Esophagus squamous epithelium (tissue), 5 donors: ENCODE results near the gene TRIM69. TPM values are rescaled to one million over a fixed set of nuclear protein-coding genes. Genes with fewer than 3 reads are reported as not detected.
A peak's percentile ranks its signal among the peaks of the same experiment; 100 is the strongest.
"Not testable (repeated sequence)": the region's sequence is repeated elsewhere in the genome, so short reads cannot be mapped to it uniquely, and the experiment has no call there.

Experiments used
- DNase-seq: peaks from one replicate; lab custom pipeline; 2025; lab: John Stamatoyannopoulos, UW
- H3K27ac ChIP-seq, 4 donors: fragments of 200-600 bp; sonication (generic); one replicate each; pipeline ENCODE4 v1.5.1; 2016 to 2019; ENCODE audit warnings: mild to moderate bottlenecking in 1 of 4
- H3K27me3 ChIP-seq, 4 donors: fragments of 200-600 bp; sonication (generic); 1 replicate in 3 of 4; 2 replicates in 1 of 4; pipeline versions ENCODE4 v1.5.1 to v1.6.0; 2017 to 2021; ENCODE audit warnings: antibody characterized with exemption in 1 of 4
- H3K36me3 ChIP-seq, 3 donors: fragments of 200-600 bp; sonication (generic); one replicate each; pipeline ENCODE4 v1.5.1; 2016 to 2019
- H3K4me1 ChIP-seq, 3 donors: fragments of 200-600 bp; sonication (generic); one replicate each; pipeline ENCODE4 v1.5.1; 2017 to 2019
- H3K4me3 ChIP-seq, 4 donors: fragments of 200-600 bp; sonication (generic); 1 replicate in 3 of 4; 2 replicates in 1 of 4; pipeline ENCODE4 v1.5.1; 2016 to 2019; ENCODE audit warnings: mild to moderate bottlenecking in 2 of 4, moderate library complexity in 1 of 4
- H3K9me3 ChIP-seq, 3 donors: fragments of 200-600 bp; sonication (generic); one replicate each; pipeline ENCODE4 v1.5.1; 2016 to 2019
- POLR2A ChIP-seq, 4 donors: fragments of 450-650 bp; IDR thresholded peaks; one replicate each; pipeline ENCODE4 v1.6.1; 2017; ENCODE audit warnings: antibody characterized with exemption in 4 of 4, mild to moderate bottlenecking in 4 of 4, moderate library complexity in 3 of 4
- WGBS, 2 donors: methylation state at CpG; one replicate each; pipeline ENCODE4 v1.1.5; 2018; 5-methylcytosine and 5-hydroxymethylcytosine counted together
- intact Hi-C: fragments of 100-400 bp; cut with DNase I; formaldehyde crosslinking; loops from one replicate; pipeline ENCODE4 v1.15.0; 2022
- total RNA-seq, 4 donors: library from RNA; depleted of rRNA; stranded (reverse); fragments of >200 nt; gene quantifications; one replicate each; pipeline ENCODE4 v1.1.0, GENCODE V29; 2016
- TF ChIP-seq, protein P1 (sequence below), 6 experiments: fragments of 450-650 bp in 4 of 6; fragments of 200-600 bp in 2 of 6; sonication (generic) in 2 of 6; IDR thresholded peaks; one replicate each; pipeline ENCODE4 v1.5.1; 2016 to 2019; ENCODE audit warnings: antibody characterized with exemption in 6 of 6, mild to moderate bottlenecking in 4 of 6, moderate library complexity in 4 of 6
- donor health status: DM: yes; HTN: yes; CAD: no.

TRIM69 gene, protein sequence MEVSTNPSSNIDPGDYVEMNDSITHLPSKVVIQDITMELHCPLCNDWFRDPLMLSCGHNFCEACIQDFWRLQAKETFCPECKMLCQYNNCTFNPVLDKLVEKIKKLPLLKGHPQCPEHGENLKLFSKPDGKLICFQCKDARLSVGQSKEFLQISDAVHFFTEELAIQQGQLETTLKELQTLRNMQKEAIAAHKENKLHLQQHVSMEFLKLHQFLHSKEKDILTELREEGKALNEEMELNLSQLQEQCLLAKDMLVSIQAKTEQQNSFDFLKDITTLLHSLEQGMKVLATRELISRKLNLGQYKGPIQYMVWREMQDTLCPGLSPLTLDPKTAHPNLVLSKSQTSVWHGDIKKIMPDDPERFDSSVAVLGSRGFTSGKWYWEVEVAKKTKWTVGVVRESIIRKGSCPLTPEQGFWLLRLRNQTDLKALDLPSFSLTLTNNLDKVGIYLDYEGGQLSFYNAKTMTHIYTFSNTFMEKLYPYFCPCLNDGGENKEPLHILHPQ
- 10 to 100 TPM in 3 of 4 donors, 1 to 10 TPM in 1; 9.4 to 13.6 (median 11.1) TPM for total RNA-seq

DNA sequence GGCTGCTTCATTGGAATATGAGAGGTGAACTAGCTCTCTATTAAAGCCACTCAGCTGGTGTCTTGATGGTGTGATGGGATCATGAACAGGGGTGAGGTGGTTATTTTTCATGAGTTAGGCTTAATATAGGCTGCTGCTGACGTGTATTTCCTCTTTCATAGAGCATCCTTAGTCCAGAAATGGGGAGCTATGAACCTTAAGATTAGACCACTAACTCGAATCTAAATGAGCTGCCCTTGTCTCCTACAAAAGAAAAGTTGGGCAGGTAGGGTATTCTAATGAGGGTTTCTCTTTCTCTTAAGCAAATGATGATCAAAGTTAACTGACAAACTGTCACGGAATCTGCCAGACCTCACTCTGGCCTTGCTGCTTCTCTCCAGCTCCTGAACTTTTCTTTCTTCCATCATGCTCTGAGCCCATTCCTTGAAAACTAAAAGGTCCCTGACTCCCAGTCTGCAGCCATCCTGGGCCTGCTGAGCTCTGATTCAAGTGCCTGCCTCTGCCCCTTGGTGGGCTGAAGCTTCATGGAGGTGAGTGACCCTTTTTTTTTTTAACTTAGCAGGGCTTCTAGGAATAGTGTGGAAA, at the start of gene TRIM69:
Gene TRIM69 (plus strand): TSS at position 348 of the 585 bp plus-strand sequence. CDS start 177 bp downstream, at position 525.
- DNase-seq, result no peak
- Histone ChIP-seq H3K9me3 (no peaks in the 10 kb centered on the region), H3K36me3 (peaks cover 0 to 13% (median 0%) of the 10 kb centered on the region in 3 donors), H3K4me3 (peak within 1 kb of the TSS in 1 of 4 donors; percentile 3), H3K27me3 (no peaks in the 10 kb centered on the region), H3K27ac (peak within 1 kb of the TSS; percentile 32 to 79 (median 66)), H3K4me1 (peaks cover 0 to 22% (median 8%) of the 10 kb centered on the region in 3 donors)
- intact Hi-C loops, result loop anchor here (10.0 kb wide), 1 partner anchor 71 kb away; the partner anchor contains the start of gene SPG11
- TF ChIP-seq POLR2A (IDR thresholded peaks at IDR 0.05), result no peak
- TF ChIP-seq, protein P1, sequence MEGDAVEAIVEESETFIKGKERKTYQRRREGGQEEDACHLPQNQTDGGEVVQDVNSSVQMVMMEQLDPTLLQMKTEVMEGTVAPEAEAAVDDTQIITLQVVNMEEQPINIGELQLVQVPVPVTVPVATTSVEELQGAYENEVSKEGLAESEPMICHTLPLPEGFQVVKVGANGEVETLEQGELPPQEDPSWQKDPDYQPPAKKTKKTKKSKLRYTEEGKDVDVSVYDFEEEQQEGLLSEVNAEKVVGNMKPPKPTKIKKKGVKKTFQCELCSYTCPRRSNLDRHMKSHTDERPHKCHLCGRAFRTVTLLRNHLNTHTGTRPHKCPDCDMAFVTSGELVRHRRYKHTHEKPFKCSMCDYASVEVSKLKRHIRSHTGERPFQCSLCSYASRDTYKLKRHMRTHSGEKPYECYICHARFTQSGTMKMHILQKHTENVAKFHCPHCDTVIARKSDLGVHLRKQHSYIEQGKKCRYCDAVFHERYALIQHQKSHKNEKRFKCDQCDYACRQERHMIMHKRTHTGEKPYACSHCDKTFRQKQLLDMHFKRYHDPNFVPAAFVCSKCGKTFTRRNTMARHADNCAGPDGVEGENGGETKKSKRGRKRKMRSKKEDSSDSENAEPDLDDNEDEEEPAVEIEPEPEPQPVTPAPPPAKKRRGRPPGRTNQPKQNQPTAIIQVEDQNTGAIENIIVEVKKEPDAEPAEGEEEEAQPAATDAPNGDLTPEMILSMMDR (IDR thresholded peaks at IDR 0.05), result no peak
- WGBS, 2 donors, result 67 to 86% methylated on average over 3 of the region's 3 CpGs

DNA sequence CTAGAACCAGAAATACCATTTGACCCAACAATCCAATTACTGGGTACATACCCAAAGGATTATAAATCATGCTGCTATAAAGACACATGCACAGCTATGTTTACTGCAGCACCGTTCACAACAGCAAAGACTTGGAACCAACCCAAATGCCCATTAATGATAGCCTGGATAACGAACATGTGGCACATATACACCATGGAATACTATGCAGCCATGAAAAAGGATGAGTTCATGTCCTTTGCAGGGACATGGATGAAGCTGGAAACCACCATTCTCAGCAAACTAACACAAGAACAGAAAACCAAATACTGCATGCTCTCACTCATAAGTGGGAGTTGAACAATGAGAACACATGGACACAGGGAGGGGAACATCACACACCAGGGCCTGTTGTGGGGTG, 47.0 kb upstream of the TRIM69 start:
- H3K27me3 ChIP-seq, H3K27ac ChIP-seq, intact Hi-C loops, H3K4me3 ChIP-seq, H3K36me3 ChIP-seq, H3K4me1 ChIP-seq, H3K9me3 ChIP-seq, DNase-seq: not testable (repeated sequence)
- 83 to 84% methylated on average over 2 of the region's 2 CpGs for WGBS, 2 donors

DNA sequence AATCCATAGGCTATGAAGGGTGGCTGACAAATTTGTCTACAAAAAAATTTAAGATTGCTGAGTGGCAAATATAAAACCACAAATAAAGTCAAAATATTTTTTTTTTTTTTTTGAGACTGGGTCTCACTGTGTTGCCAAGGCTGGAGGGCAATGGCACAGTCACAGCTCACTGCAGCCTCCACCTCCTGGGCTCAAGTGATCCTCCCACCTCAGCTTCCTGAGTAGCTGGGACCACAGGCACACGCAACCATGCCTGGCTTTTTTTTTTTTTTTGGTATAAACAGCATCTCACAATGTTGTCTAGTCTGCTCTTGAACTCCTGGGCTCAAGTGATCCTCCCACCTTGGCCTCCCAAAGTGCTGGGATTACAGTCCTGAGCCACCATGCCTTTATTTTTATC, 46.1 kb upstream of the TRIM69 start:
- 31 to 33% methylated on average over 1 of the region's 1 CpG for WGBS, 2 donors
- intact Hi-C loops, H3K4me1 ChIP-seq, H3K36me3 ChIP-seq, H3K27me3 ChIP-seq, H3K4me3 ChIP-seq, DNase-seq, H3K9me3 ChIP-seq, H3K27ac ChIP-seq: not testable (repeated sequence)

DNA sequence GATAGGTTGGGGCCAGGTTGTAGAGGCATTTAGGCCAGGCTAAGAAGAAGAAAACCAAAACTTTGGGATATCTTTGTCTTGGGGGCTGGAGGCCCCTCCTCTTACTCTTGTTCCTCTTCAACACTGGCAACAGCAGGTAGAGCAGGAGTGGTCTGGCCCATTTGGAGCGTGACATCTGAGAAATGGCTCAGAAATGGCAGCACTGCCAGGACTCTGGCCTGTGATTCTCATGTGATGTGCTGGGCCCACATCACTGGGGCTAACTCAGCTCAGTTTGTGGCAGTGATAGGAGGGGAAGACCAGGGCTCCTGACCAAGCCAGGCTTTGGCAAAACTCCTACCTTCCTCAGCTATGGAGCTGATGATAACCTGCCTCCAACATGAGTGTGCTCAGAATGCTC, 43.7 kb upstream of the TRIM69 start:
- Histone ChIP-seq H3K4me3 (no peak overlapping the region), H3K9me3 (no peaks in the 10 kb centered on the region), H3K27ac (no peak overlapping the region), H3K27me3 (no peaks in the 10 kb centered on the region), H3K4me1 (no peaks in the 10 kb centered on the region), H3K36me3 (no peaks in the 10 kb centered on the region)
- TF ChIP-seq, protein P1 (IDR thresholded peaks at IDR 0.05), result no peak
- no peak for TF ChIP-seq POLR2A (IDR thresholded peaks at IDR 0.05)
- WGBS, 2 donors, result 88% methylated on average over 1 of the region's 1 CpG; no CpG with 5 or more reads in 1 of the 2 donors
- DNase-seq, result no peak
- intact Hi-C loops, result no loop called here

DNA sequence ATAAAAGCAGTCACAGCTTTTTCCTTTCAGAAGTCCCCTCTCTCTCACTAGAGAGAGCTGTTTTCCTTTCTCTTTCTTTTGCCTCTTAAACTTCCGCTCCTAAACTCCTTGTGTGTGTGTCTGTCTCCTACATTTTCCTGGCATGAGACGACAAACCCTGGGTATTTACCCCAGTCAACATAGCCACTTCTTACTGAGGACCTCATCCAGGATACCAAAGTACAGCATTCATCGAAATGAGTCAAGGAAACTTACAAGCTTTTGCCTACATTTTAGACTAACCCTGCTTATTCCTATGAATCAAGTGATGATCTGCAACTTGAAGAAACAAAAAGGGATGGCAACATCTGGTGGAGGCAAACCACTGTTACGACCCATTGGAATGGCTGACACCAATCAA, 41.9 kb upstream of the TRIM69 start:
- WGBS, 2 donors, result 84 to 94% methylated on average over 4 of the region's 4 CpGs
- H3K4me3 ChIP-seq, result no peak overlapping the region
- no peak overlapping the region for H3K27ac ChIP-seq
- TF ChIP-seq, protein P1 (IDR thresholded peaks at IDR 0.05), result no peak
- TF ChIP-seq POLR2A (IDR thresholded peaks at IDR 0.05), result no peak
- intact Hi-C loops, result no loop called here
- H3K9me3 ChIP-seq, result no peaks in the 10 kb centered on the region
- H3K4me1 ChIP-seq, result no peaks in the 10 kb centered on the region
- DNase-seq, result no peak
- peaks cover 0 to 3% (median 0%) of the 10 kb centered on the region in 4 donors for H3K27me3 ChIP-seq
- H3K36me3 ChIP-seq, result no peaks in the 10 kb centered on the region

DNA sequence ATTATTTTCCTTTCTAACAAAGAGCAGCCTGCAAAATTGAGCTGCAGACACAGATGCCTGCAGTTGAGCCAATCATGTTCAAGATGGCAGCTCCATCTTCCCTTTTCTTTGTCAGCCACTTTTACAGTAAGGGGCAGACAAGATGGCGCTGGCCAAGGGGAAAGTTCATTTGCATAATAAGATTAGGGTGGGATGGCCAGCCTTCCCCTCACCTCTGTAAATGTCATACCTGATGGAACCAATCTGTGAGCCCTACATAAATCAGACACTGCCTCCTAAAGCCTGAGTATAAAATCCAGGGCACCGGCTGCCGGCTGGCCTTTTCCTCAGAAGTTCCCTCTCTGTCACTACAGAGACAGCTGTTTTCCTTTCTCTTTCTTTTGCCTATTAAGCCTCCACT, 41.0 kb upstream of the TRIM69 start:
- 64 to 69% methylated on average over 3 of the region's 3 CpGs for WGBS, 2 donors
- TF ChIP-seq, protein P1 (IDR thresholded peaks at IDR 0.05), result no peak
- TF ChIP-seq POLR2A (IDR thresholded peaks at IDR 0.05), result no peak
- DNase-seq, result no peak
- H3K4me3 ChIP-seq, result no peak overlapping the region
- H3K27me3 ChIP-seq, result peaks cover 0 to 5% (median 0%) of the 10 kb centered on the region in 4 donors
- intact Hi-C loops, result no loop called here
- H3K36me3 ChIP-seq, result no peaks in the 10 kb centered on the region
- H3K9me3 ChIP-seq, result no peaks in the 10 kb centered on the region
- no peak overlapping the region for H3K27ac ChIP-seq
- H3K4me1 ChIP-seq, result no peaks in the 10 kb centered on the region
